Transverse colon (tissue), 3 donors: ENCODE measurements around the gene ZNF664.

Experiments
- POLR2A ChIP-seq: fragments of 450-650 bp; IDR thresholded peaks from one replicate; pipeline ENCODE4 v1.6.1; 2016; ENCODE audit warnings: antibody characterized with exemption, mild to moderate bottlenecking, moderate library complexity
- TF ChIP-seq, protein P1 (sequence below), 5 experiments: fragments of 200-600 bp in 3 of 5; fragments of 450-650 bp in 2 of 5; sonication (generic) in 3 of 5; IDR thresholded peaks; 1 replicate in 2 of 5; 2 replicates in 3 of 5; pipeline ENCODE4 v1.5.1; 2016 to 2017; ENCODE audit warnings: antibody characterized with exemption in 5 of 5, inconsistent platforms in 3 of 5, mild to moderate bottlenecking in 2 of 5, moderate library complexity in 1 of 5

DNA sequence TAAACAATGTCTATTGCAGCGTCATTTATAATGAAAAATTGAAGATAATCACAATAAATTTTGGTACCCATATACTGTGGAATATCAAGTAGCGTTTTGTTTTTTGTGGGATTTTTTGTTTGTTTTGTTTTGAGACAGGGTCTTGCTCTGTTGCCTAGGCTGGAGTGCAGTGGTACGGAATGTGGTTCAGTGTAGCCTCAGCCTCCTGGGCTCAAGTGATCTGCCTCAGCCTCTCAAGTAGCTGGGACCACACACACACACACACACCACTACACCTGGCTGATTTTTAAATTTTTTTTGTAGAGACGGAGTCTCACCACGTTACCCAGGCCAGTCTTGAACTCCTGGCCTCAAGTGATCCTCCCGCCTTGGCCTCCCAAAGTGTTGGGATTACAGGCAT lies 6.6 kb downstream of the ZNF664 start:
- no peak for TF ChIP-seq POLR2A
- TF ChIP-seq, protein P1, sequence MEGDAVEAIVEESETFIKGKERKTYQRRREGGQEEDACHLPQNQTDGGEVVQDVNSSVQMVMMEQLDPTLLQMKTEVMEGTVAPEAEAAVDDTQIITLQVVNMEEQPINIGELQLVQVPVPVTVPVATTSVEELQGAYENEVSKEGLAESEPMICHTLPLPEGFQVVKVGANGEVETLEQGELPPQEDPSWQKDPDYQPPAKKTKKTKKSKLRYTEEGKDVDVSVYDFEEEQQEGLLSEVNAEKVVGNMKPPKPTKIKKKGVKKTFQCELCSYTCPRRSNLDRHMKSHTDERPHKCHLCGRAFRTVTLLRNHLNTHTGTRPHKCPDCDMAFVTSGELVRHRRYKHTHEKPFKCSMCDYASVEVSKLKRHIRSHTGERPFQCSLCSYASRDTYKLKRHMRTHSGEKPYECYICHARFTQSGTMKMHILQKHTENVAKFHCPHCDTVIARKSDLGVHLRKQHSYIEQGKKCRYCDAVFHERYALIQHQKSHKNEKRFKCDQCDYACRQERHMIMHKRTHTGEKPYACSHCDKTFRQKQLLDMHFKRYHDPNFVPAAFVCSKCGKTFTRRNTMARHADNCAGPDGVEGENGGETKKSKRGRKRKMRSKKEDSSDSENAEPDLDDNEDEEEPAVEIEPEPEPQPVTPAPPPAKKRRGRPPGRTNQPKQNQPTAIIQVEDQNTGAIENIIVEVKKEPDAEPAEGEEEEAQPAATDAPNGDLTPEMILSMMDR (IDR thresholded peaks at IDR 0.05), result no peak
